HepG2 (cell line): ENCODE measurements around the gene AP2B1. TPM values are rescaled to one million over a fixed set of nuclear protein-coding genes. Genes with fewer than 3 reads are reported as not detected.
A peak's percentile ranks its signal among the peaks of the same experiment; 100 is the strongest.

Experiments used
- ATF7-NPFF ChIP-seq: sonication (generic); formaldehyde crosslinking; IDR thresholded peaks from 2 replicates; pipeline ENCODE4 v1.8.1; 2023; ENCODE audit warnings: mild to moderate bottlenecking, low read depth, missing genetic modification reagents, moderate library complexity
- ATRX ChIP-seq: sonication (generic); formaldehyde crosslinking; IDR thresholded peaks from 2 replicates; pipeline ENCODE4 v1.4.0; 2020; ENCODE audit warnings: missing genetic modification reagents, borderline replicate concordance
- BORCS8-MEF2B ChIP-seq: sonication (generic); formaldehyde crosslinking; IDR thresholded peaks from 2 replicates; pipeline ENCODE4 v1.8.0; 2022; ENCODE audit warnings: mild to moderate bottlenecking, missing genetic modification reagents
- FOXP1 ChIP-seq, 2 experiments: fragments of 450-650 bp in 1 of 2; IDR thresholded peaks; 2 replicates each; pipeline ENCODE4 v1.6.1; 2017 to 2018; ENCODE audit warnings: antibody characterized with exemption in 1 of 2
- KDM3A ChIP-seq: IDR thresholded peaks from 2 replicates; pipeline ENCODE4 v1.6.1; 2018; ENCODE audit warnings: low read depth, missing compliant biosample characterization
- NR2F2 ChIP-seq: IDR thresholded peaks from 2 replicates; pipeline ENCODE4 v1.6.1; 2012; ENCODE audit warnings: low read depth, inconsistent platforms, borderline replicate concordance
- NR3C1 ChIP-seq: sonication (generic); formaldehyde crosslinking; IDR thresholded peaks from 2 replicates; pipeline ENCODE4 v1.4.0; 2020; ENCODE audit warnings: missing genetic modification reagents
- REL ChIP-seq: sonication (generic); formaldehyde crosslinking; conservative IDR thresholded peaks from 2 replicates; pipeline ENCODE4 v1.8.0; 2022; ENCODE audit warnings: mild to moderate bottlenecking, missing genetic modification reagents, moderate library complexity
- SCMH1 ChIP-seq: sonication (generic); formaldehyde crosslinking; IDR thresholded peaks from 2 replicates; pipeline ENCODE4 v1.9.0; 2021; ENCODE audit warnings: missing genetic modification reagents, mild to moderate bottlenecking, borderline replicate concordance
- STAT5B ChIP-seq: sonication (generic); formaldehyde crosslinking; IDR thresholded peaks from 2 replicates; pipeline ENCODE4 v1.4.0; 2020; ENCODE audit warnings: missing genetic modification reagents
- ZBTB2 ChIP-seq: sonication (generic); formaldehyde crosslinking; IDR thresholded peaks from 2 replicates; pipeline ENCODE4 v1.8.0; 2022; ENCODE audit warnings: low read depth, missing genetic modification reagents
- ZBTB20 ChIP-seq: sonication (generic); formaldehyde crosslinking; IDR thresholded peaks from 2 replicates; pipeline ENCODE4 v1.8.1; 2023; ENCODE audit warnings: missing genetic modification reagents, low read depth, mild to moderate bottlenecking, borderline replicate concordance
- ZNF441 ChIP-seq: sonication (generic); formaldehyde crosslinking; IDR thresholded peaks from 2 replicates; pipeline ENCODE4 v1.7.0; 2021; ENCODE audit warnings: missing genetic modification reagents, borderline replicate concordance
- ZNF614 ChIP-seq: IDR thresholded peaks from 2 replicates; pipeline ENCODE4 v1.6.1; 2018; ENCODE audit warnings: missing biosample characterization, missing genetic modification reagents, inconsistent platforms, borderline replicate concordance
- ZNF761 ChIP-seq: sonication (generic); formaldehyde crosslinking; conservative IDR thresholded peaks from 2 replicates; pipeline ENCODE4 v1.4.0; 2020; ENCODE audit warnings: mild to moderate bottlenecking, missing genetic modification reagents
- ZNF841 ChIP-seq: sonication (generic); formaldehyde crosslinking; IDR thresholded peaks from 2 replicates; pipeline ENCODE4 v1.8.1; 2023; ENCODE audit warnings: missing genetic modification reagents, borderline replicate concordance
- polyA plus RNA-seq, 8 experiments: library from polyadenylated mRNA; depleted of rRNA in 3 of 8; stranded (reverse) in 7 of 8; unstranded in 1 of 8; fragments of >200 nt; fragmentation: Illumina TruSeq in 4 of 8; extraction: Trizol in 4 of 8; gene quantifications; 2 replicates each; pipeline versions ENCODE4 v1.2.1 to v1.2.3, GENCODE V29; 2011 to 2016; ENCODE audit warnings: low read depth in 4 of 8, missing spikeins in 1 of 8, mixed read lengths in 1 of 8; ENCODE audit not compliant: insufficient read depth in 1 of 8
- total RNA-seq, 5 experiments: library from RNA; depleted of rRNA; stranded (reverse); fragments of >200 nt; fragmentation: Illumina TruSeq; extraction: Trizol; gene quantifications; 2 replicates each; pipeline ENCODE4 v1.2.3, GENCODE V29; 2016; ENCODE audit warnings: low read depth in 1 of 5
- TF ChIP-seq, protein P1 (sequence below): sonication (generic); formaldehyde crosslinking; IDR thresholded peaks from 2 replicates; pipeline ENCODE4 v1.4.0; 2020; ENCODE audit warnings: low read depth, mild to moderate bottlenecking, missing genetic modification reagents
- TF ChIP-seq, protein P2 (sequence below): sonication (generic); formaldehyde crosslinking; IDR thresholded peaks from 2 replicates; pipeline ENCODE4 v1.8.0; 2022; ENCODE audit warnings: mild to moderate bottlenecking, missing genetic modification reagents, moderate library complexity
- TF ChIP-seq, protein P3 (sequence below): sonication (generic); formaldehyde crosslinking; IDR thresholded peaks from 2 replicates; pipeline ENCODE4 v1.4.0; 2020; ENCODE audit warnings: missing genetic modification reagents
- TF ChIP-seq, protein P4 (sequence below): sonication (generic); formaldehyde crosslinking; IDR thresholded peaks from 2 replicates; pipeline ENCODE4 v1.4.0; 2020; ENCODE audit warnings: missing genetic modification reagents, low read depth, mild to moderate bottlenecking, borderline replicate concordance
- TF ChIP-seq, protein P5 (sequence below): IDR thresholded peaks from 2 replicates; pipeline ENCODE4 v1.6.1; 2016

Gene AP2B1
- total and polyA plus RNA-seq, 2 of the 13 experiments (the other 11 are each of a cell fraction or from before 2014, with no cell fraction given): 23.8 to 71.3 TPM

- TF ChIP-seq, protein P1, sequence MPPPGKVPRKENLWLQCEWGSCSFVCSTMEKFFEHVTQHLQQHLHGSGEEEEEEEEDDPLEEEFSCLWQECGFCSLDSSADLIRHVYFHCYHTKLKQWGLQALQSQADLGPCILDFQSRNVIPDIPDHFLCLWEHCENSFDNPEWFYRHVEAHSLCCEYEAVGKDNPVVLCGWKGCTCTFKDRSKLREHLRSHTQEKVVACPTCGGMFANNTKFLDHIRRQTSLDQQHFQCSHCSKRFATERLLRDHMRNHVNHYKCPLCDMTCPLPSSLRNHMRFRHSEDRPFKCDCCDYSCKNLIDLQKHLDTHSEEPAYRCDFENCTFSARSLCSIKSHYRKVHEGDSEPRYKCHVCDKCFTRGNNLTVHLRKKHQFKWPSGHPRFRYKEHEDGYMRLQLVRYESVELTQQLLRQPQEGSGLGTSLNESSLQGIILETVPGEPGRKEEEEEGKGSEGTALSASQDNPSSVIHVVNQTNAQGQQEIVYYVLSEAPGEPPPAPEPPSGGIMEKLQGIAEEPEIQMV (CRISPR knock-in tag): peak; percentile 43; the same call in 1 of the 2 replicates
- TF ChIP-seq ZNF614 (CRISPR knock-in tag) (peak; percentile 36; the same call in 1 of the 2 replicates), NR2F2 (no peak), NR3C1 (CRISPR knock-in tag) (no peak), ZNF761 (CRISPR knock-in tag) (peak; percentile 41; the same call in 1 of the 2 replicates), KDM3A (CRISPR knock-in tag) (no peak), BORCS8-MEF2B (CRISPR knock-in tag) (peak; percentile 57; the same call in 1 of the 2 replicates), ZBTB20 (CRISPR knock-in tag) (no peak), REL (CRISPR knock-in tag) (no peak), ATF7-NPFF (0 out of 2 replicates have a peak, but pooled peaks have one; percentile 41), ZNF441 (CRISPR knock-in tag) (peak; percentile 62), ZNF841 (no peak), ZBTB2 (CRISPR knock-in tag) (no peak), FOXP1 (IDR thresholded peaks at IDR 0.05) (no peak), FOXP1 (CRISPR knock-in tag; IDR thresholded peaks at IDR 0.05) (no peak), STAT5B (CRISPR knock-in tag) (no peak), ATRX (CRISPR knock-in tag) (no peak), SCMH1 (no peak)
- TF ChIP-seq, protein P2, sequence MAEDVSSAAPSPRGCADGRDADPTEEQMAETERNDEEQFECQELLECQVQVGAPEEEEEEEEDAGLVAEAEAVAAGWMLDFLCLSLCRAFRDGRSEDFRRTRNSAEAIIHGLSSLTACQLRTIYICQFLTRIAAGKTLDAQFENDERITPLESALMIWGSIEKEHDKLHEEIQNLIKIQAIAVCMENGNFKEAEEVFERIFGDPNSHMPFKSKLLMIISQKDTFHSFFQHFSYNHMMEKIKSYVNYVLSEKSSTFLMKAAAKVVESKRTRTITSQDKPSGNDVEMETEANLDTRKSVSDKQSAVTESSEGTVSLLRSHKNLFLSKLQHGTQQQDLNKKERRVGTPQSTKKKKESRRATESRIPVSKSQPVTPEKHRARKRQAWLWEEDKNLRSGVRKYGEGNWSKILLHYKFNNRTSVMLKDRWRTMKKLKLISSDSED (CRISPR knock-in tag): no peak
- TF ChIP-seq, protein P3, sequence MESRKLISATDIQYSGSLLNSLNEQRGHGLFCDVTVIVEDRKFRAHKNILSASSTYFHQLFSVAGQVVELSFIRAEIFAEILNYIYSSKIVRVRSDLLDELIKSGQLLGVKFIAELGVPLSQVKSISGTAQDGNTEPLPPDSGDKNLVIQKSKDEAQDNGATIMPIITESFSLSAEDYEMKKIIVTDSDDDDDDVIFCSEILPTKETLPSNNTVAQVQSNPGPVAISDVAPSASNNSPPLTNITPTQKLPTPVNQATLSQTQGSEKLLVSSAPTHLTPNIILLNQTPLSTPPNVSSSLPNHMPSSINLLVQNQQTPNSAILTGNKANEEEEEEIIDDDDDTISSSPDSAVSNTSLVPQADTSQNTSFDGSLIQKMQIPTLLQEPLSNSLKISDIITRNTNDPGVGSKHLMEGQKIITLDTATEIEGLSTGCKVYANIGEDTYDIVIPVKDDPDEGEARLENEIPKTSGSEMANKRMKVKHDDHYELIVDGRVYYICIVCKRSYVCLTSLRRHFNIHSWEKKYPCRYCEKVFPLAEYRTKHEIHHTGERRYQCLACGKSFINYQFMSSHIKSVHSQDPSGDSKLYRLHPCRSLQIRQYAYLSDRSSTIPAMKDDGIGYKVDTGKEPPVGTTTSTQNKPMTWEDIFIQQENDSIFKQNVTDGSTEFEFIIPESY (CRISPR knock-in tag): no peak
- TF ChIP-seq, protein P4, sequence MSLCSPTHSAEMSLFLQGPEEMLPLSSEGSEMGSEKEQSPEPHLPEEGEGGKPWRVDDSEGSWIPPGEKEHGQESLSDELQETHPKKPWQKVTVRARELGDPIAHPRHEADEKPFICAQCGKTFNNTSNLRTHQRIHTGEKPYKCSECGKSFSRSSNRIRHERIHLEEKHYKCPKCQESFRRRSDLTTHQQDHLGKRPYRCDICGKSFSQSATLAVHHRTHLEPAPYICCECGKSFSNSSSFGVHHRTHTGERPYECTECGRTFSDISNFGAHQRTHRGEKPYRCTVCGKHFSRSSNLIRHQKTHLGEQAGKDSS (CRISPR knock-in tag): peak; percentile 85; the same call in 1 of the 2 replicates
- TF ChIP-seq, protein P5, sequence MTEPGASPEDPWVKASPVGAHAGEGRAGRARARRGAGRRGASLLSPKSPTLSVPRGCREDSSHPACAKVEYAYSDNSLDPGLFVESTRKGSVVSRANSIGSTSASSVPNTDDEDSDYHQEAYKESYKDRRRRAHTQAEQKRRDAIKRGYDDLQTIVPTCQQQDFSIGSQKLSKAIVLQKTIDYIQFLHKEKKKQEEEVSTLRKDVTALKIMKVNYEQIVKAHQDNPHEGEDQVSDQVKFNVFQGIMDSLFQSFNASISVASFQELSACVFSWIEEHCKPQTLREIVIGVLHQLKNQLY (CRISPR knock-in tag): no peak
These were observed 177.2 kb downstream of the AP2B1 start (continued) for GRCh38 chr17:35764123-35764991.
